Measurements from ENCODE around the gene DGKH.

DGKH gene

GRCh38 chr13:42232671-42233070, 184.2 kb downstream of the DGKH start:
- no peak for DNase-seq (ENCODE audit: low spot score)

GRCh38 chr13:42233726-42234125, 185.3 kb downstream of the DGKH start:
- DNase-seq (ENCODE audit: low spot score) = no peak

- DNase-seq (ENCODE audit: low spot score) = no peak
Measured at GRCh38 chr13:42239161-42239560, 190.7 kb downstream of the DGKH start.

- no peak for DNase-seq (ENCODE audit: low spot score)
Measured at GRCh38 chr13:42239644-42240043, 191.2 kb downstream of the DGKH start.

- no peak for DNase-seq (ENCODE audit: low spot score)
Measured at GRCh38 chr13:42246541-42246940, 198.1 kb downstream of the DGKH start.

- no peak for DNase-seq (ENCODE audit: low spot score)
Measured at GRCh38 chr13:42247883-42248282, 199.4 kb downstream of the DGKH start.

- DNase-seq (ENCODE audit: low spot score) = no peak
Measured at GRCh38 chr13:42255886-42256285, 207.4 kb downstream of the DGKH start.

GRCh38 chr13:42258747-42259146, 210.3 kb downstream of the DGKH start:
- DNase-seq (ENCODE audit: low spot score) = no peak

- no peak for DNase-seq (ENCODE audit: low spot score)
Measured at GRCh38 chr13:42259515-42259914, 211.1 kb downstream of the DGKH start.

GRCh38 chr13:42260903-42261654, 212.6 kb downstream of the DGKH start:
- no peak for DNase-seq (ENCODE audit: low spot score)

DNA sequence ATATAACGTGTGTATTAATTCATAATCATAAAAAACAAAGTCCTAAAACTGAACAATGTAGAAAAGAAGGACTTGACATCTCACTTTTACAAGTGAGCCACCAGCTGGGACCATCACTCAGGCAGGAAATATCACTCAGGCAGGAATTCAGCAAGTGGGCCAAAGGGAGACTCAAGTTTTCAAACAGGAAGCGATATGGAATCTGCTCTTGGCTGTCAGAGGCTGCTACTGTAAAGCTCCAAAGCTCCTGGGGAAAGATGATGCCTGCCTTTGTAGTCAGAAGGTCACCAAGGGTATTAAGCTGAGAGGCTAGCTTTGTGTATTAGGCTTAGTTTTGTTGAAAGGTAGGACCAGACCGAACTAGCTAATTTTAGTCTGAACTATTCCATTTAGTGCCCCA, 218.0 kb downstream of the DGKH start:
- no peak for DNase-seq (ENCODE audit: low spot score)

- peak; percentile 9 for DNase-seq (ENCODE audit: low spot score)
Measured at GRCh38 chr13:42270160-42270856, 221.9 kb downstream of the DGKH start.

GRCh38 chr13:42270857-42271215, 222.4 kb downstream of the DGKH start:
- DNase-seq (ENCODE audit: low spot score) = peak; percentile 55

DNA sequence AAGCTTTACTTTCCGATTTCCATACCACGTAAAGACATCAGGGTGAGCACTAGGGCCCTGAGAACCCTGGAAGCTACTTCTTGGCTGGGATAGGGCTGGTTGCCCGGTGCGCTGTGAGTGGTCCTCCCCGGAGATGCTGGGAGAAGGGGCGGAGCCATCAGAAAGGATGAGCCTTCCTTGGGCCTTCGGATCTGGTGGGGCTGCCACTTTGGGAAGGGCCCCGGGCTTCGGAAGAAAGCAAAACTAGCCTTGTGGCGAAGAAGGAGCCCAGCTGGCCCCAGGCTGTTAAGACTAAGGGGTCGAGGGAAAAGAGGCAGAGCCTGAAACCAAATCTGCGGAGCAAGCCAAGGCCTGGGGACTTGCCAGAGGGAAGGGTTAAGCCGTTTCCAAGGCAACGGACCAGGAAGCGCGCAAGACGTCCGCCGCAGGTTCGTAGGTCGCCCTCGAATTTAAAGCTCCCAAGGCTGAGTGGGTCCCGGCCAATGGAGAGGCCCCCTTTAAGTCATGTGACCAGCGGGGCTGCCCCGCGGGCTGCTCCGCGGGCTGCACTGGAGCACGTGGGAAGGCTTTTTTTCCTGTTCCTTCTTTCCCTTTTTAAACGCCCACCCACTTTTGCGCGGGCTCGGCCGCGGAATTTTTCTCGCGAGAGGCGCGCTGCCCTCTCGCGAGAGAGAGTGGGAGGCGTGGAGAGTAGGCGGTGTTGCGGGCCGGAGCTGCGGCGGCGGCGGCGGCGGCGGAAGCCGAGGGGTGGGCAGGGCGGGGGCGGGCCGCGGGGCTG, 223.1 kb downstream of the DGKH start:
- DNase-seq (ENCODE audit: low spot score) = peak; percentile 99

GRCh38 chr13:42272115-42272803, 223.8 kb downstream of the DGKH start, which contains the start of gene AKAP11:
Gene AKAP11 (plus strand): TSS chr13:42272152. CDS start chr13:42286349, 14,197 bp downstream.
- peak; percentile 69 for DNase-seq (ENCODE audit: low spot score)

- DNase-seq (ENCODE audit: low spot score) = peak; percentile 47
Measured at GRCh38 chr13:42272804-42273175, 224.3 kb downstream of the DGKH start.

GRCh38 chr13:42274386-42275097, 226.1 kb downstream of the DGKH start:
- peak; percentile 39 for DNase-seq (ENCODE audit: low spot score)

DNA sequence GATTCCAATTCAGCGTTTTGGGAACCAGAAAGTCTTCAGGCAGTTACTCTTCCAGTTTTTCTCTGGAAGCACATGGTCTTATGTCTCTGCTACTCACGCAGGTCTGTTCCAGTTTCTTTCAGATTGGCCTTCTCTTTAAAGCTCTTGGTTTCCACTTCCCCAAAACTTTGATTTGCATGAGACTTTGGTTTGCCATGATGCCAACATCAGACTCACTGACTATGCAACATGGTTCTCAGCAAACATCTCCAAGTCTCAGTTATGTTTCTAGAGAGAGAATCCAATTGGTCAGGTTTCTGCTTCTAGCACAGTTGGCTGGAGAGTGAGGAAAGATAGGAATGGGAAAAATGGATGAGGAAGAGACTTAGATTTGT, 226.6 kb downstream of the DGKH start:
- peak; percentile 90 for DNase-seq (ENCODE audit: low spot score)

DNA sequence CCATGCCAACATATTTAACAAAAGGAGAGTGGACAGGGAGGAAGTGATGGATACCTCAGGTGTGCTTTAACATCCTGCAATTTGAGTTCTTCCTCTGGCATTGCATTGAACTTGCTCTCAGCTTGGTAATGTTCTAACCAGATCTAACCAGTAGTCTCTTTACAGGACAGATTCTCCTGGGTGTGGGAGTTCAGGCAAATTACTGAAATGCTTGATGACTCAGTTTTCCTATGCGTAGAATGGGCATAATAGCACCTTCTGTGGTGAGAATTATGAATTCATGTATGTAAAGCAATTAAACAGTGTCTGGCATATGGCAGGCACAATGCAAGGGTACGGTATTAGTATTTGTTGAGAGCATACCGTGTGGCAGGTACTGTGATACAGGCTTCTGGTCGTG, 227.1 kb downstream of the DGKH start:
- DNase-seq (ENCODE audit: low spot score) = no peak

- DNase-seq (ENCODE audit: low spot score) = no peak
Measured at GRCh38 chr13:42276683-42277082, 228.2 kb downstream of the DGKH start.

DNA sequence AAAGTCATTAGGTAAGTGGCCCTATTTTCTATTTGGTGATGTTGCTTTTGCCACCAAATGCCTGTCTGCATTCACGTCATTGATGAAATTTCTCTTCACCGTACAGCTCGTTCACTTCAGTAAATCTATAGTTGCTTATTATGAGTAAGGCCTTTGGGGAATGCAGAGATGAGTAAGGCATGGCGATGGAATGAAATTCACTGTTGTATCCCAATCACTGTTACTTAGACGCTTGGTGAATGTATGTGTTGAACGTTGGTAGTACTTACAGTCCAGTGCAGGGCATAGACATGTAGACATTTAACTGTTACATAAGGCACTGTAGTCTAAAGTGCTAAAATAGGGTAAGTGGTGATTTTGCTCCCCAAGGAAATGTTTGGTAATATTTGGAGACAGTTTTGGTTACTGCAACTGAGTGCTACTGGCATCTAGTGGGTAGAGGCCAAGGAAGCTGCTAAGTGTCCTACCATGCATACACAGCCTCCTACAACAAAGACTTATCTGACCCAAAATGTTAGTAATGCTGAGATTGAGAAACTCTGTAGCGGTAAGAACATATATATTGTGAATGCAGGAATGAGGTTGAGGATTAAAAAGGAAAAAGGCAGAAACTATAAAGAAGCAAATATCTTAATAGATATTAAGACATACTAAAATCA, 229.3 kb downstream of the DGKH start:
- DNase-seq (ENCODE audit: low spot score) = no peak
